Type B pancreatic cell (in vitro differentiated cells): ENCODE measurements around the gene HRH1. TPM values are rescaled to one million over a fixed set of nuclear protein-coding genes. Genes with fewer than 3 reads are reported as not detected.
"Not testable (repeated sequence)": the region's sequence is repeated elsewhere in the genome, so short reads cannot be mapped to it uniquely, and the experiment has no call there.

Source experiments
- DNase-seq: peaks from one replicate; pipeline ENCODE4 v3.0.0; 2021; ENCODE audit warnings: mixed read lengths; ENCODE audit not compliant: unreplicated experiment; ENCODE audit errors: extremely low spot score
- H3K27ac Mint-ChIP-seq: 2 replicates; pipeline ENCODE4 v1.8.0; 2021; ENCODE audit warnings: mild to moderate bottlenecking, mixed read lengths
- H3K27me3 Mint-ChIP-seq: 2 replicates; pipeline ENCODE4 v1.8.0; 2021; ENCODE audit warnings: mixed read lengths
- H3K36me3 Mint-ChIP-seq: 2 replicates; pipeline ENCODE4 v1.8.0; 2021; ENCODE audit warnings: mixed read lengths
- H3K4me1 Mint-ChIP-seq: one replicate; pipeline ENCODE4 v1.8.0; 2021; ENCODE audit warnings: mixed read lengths; ENCODE audit not compliant: unreplicated experiment
- H3K4me3 Mint-ChIP-seq: 2 replicates; pipeline ENCODE4 v1.8.0; 2021; ENCODE audit warnings: mild to moderate bottlenecking, mixed read lengths
- H3K9me3 Mint-ChIP-seq: 2 replicates; pipeline ENCODE4 v1.8.0; 2021; ENCODE audit warnings: mixed read lengths
- CTCF ChIP-seq: fragments of 200-600 bp; sonication (generic); conservative IDR thresholded peaks from 2 replicates; pipeline ENCODE4 v1.5.0; 2021; ENCODE audit warnings: antibody characterized with exemption, mild to moderate bottlenecking
- total RNA-seq: library from RNA; stranded (reverse); gene quantifications from 2 replicates; pipeline ENCODE4 v1.2.1, GENCODE V29; 2021; ENCODE audit warnings: low replicate concordance

The HRH1 gene
- total RNA-seq, 1 donor from 2014 or later: 4.7 TPM

- DNase-seq: no peak
- Mint-ChIP-seq H3K36me3 (no peaks in the 10 kb centered on the region), H3K27ac (no peak overlapping the region), H3K4me3 (no peak overlapping the region), H3K4me1 (no peaks in the 10 kb centered on the region), H3K27me3 (peaks cover 45% of the 10 kb centered on the region), H3K9me3 (no peaks in the 10 kb centered on the region)
- TF ChIP-seq CTCF: no peak
Observed at GRCh38 chr3:11161666-11162065, 7.4 kb downstream of the HRH1 start.

GRCh38 chr3:11162401-11163345 is 8.4 kb downstream of the HRH1 start:
- Mint-ChIP-seq H3K27me3 (peaks cover 35% of the 10 kb centered on the region), H3K9me3 (no peaks in the 10 kb centered on the region), H3K27ac (no peak overlapping the region), H3K36me3 (no peaks in the 10 kb centered on the region), H3K4me1 (no peaks in the 10 kb centered on the region), H3K4me3 (no peak overlapping the region)
- TF ChIP-seq CTCF: no peak
- no peak for DNase-seq

- no peaks in the 10 kb centered on the region for H3K36me3 Mint-ChIP-seq
- peaks cover 20% of the 10 kb centered on the region for H3K27me3 Mint-ChIP-seq
- no peak for TF ChIP-seq CTCF
- H3K9me3 Mint-ChIP-seq: no peaks in the 10 kb centered on the region
- no peak for DNase-seq
- no peak overlapping the region for H3K4me3 Mint-ChIP-seq
- H3K4me1 Mint-ChIP-seq: no peaks in the 10 kb centered on the region
- H3K27ac Mint-ChIP-seq: no peak overlapping the region
Observed at GRCh38 chr3:11164607-11165006, 10.3 kb downstream of the HRH1 start.

GRCh38 chr3:11165476-11165875 is 11.2 kb downstream of the HRH1 start:
- H3K4me3 Mint-ChIP-seq: no peak overlapping the region
- no peaks in the 10 kb centered on the region for H3K4me1 Mint-ChIP-seq
- no peaks in the 10 kb centered on the region for H3K36me3 Mint-ChIP-seq
- H3K27me3 Mint-ChIP-seq: peaks cover 17% of the 10 kb centered on the region
- no peak for TF ChIP-seq CTCF
- no peak for DNase-seq
- no peaks in the 10 kb centered on the region for H3K9me3 Mint-ChIP-seq
- no peak overlapping the region for H3K27ac Mint-ChIP-seq

GRCh38 chr3:11166807-11167400 is 12.6 kb downstream of the HRH1 start:
- H3K27ac Mint-ChIP-seq, H3K4me1 Mint-ChIP-seq, H3K4me3 Mint-ChIP-seq, H3K36me3 Mint-ChIP-seq, H3K9me3 Mint-ChIP-seq, DNase-seq: not testable (repeated sequence)
- H3K27me3 Mint-ChIP-seq: peaks cover 22% of the 10 kb centered on the region

GRCh38 chr3:11167590-11167989 is 13.3 kb downstream of the HRH1 start:
- peaks cover 6% of the 10 kb centered on the region for H3K4me1 Mint-ChIP-seq
- no peak for DNase-seq
- H3K9me3 Mint-ChIP-seq: no peaks in the 10 kb centered on the region
- H3K36me3 Mint-ChIP-seq: no peaks in the 10 kb centered on the region
- no peak for TF ChIP-seq CTCF
- no peak overlapping the region for H3K4me3 Mint-ChIP-seq
- H3K27ac Mint-ChIP-seq: no peak overlapping the region
- peaks cover 25% of the 10 kb centered on the region for H3K27me3 Mint-ChIP-seq
